Stomach (tissue), 9 donors: ENCODE data around the gene DNAJB4. TPM values are rescaled to one million over a fixed set of nuclear protein-coding genes. Genes with fewer than 3 reads are reported as not detected.

Experiments used
- DNase-seq, 2 donors: peaks; one replicate each; pipeline versions ENCODE4 v3.0.0 to v3.0.0-alpha.2; 2013 to 2019
- H3K27ac ChIP-seq, 5 donors: fragments of 200-600 bp in 4 of 5; sonication (generic) in 4 of 5; one replicate each; pipeline ENCODE4 v1.5.1; 2013 to 2019; ENCODE audit warnings: mild to moderate bottlenecking in 1 of 5, moderate library complexity in 1 of 5
- H3K27me3 ChIP-seq, 3 donors: fragments of 200-600 bp; sonication (generic); one replicate each; pipeline ENCODE4 v1.5.1; 2017 to 2019; ENCODE audit warnings: mixed run types in 1 of 3
- H3K36me3 ChIP-seq, 4 donors: fragments of 200-600 bp; sonication (generic); 1 replicate in 3 of 4; 2 replicates in 1 of 4; pipeline ENCODE4 v1.5.1; 2016 to 2019
- H3K4me1 ChIP-seq, 4 donors: fragments of 200-600 bp; sonication (generic); one replicate each; pipeline ENCODE4 v1.5.1; 2016 to 2019
- H3K4me3 ChIP-seq, 4 donors: fragments of 200-600 bp; sonication (generic) in 3 of 4; one replicate each; pipeline ENCODE4 v1.5.1; 2016 to 2019; ENCODE audit warnings: mild to moderate bottlenecking in 1 of 4
- H3K9me3 ChIP-seq, 4 donors: fragments of 200-600 bp; sonication (generic); one replicate each; pipeline ENCODE4 v1.5.1; 2016 to 2019
- CTCF ChIP-seq, 7 experiments: fragments of 450-650 bp in 4 of 7; fragments of 200-600 bp in 3 of 7; sonication (generic) in 3 of 7; IDR thresholded peaks; one replicate each; pipeline ENCODE4 v1.5.1; 2016 to 2019; ENCODE audit warnings: antibody characterized with exemption in 7 of 7, control low read depth in 2 of 7, mild to moderate bottlenecking in 1 of 7
- EP300 ChIP-seq: sonication (generic); formaldehyde crosslinking; IDR thresholded peaks from one replicate; pipeline ENCODE4 v1.6.1; 2017; ENCODE audit warnings: antibody characterized with exemption
- POLR2A ChIP-seq, 4 donors: fragments of 450-650 bp; IDR thresholded peaks; one replicate each; pipeline ENCODE4 v1.6.1; 2016; ENCODE audit warnings: antibody characterized with exemption in 4 of 4, control low read depth in 2 of 4, mild to moderate bottlenecking in 1 of 4, moderate library complexity in 1 of 4
- POLR2AphosphoS5 ChIP-seq, 3 donors: sonication (generic); formaldehyde crosslinking; IDR thresholded peaks; one replicate each; pipeline ENCODE4 v1.6.1; 2016; ENCODE audit warnings: antibody characterized with exemption in 3 of 3
- WGBS, 5 donors: extraction: QIAGEN DNeasy Blood & Tissue Kit in 3 of 5; methylation state at CpG; one replicate each; pipeline versions ENCODE4 v1.1.5 to v1.1.7; 2013 to 2018; 5-methylcytosine and 5-hydroxymethylcytosine counted together
- intact Hi-C: fragments of 100-400 bp; cut with DNase I; formaldehyde crosslinking; loops from one replicate; pipeline ENCODE4 v1.15.1; 2023; ENCODE audit warnings: low total_unique reads
- polyA plus RNA-seq, 3 donors: library from polyadenylated mRNA; stranded (reverse); fragments of 200-250 nt; gene quantifications; one replicate each; pipeline ENCODE4 v1.2.3, GENCODE V29; 2013
- total RNA-seq, 5 donors: library from RNA; depleted of rRNA; stranded (reverse); fragments of >200 nt; gene quantifications; one replicate each; pipeline versions ENCODE4 v1.1.0 to v1.2.3, GENCODE V29; 2014 to 2016
- donor health status: healthy with polysubstance abuse.
- donor health status: Bipolar disorder and iron deficiency.
- donor health status: healthy.

Gene DNAJB4
- total and polyA plus RNA-seq, 8 donors: 7.2 to 65.7 (median 14.3) TPM

- no peak overlapping the region for H3K4me3 ChIP-seq
- TF ChIP-seq CTCF (IDR thresholded peaks at IDR 0.05) (no peak), POLR2AphosphoS5 (IDR thresholded peaks at IDR 0.05) (no peak), POLR2A (IDR thresholded peaks at IDR 0.05) (no peak), EP300 (no peak)
- no peaks in the 10 kb centered on the region for H3K36me3 ChIP-seq
- intact Hi-C loops: no loop called here
- H3K4me1 ChIP-seq: no peaks in the 10 kb centered on the region
- no peak for DNase-seq
- H3K27ac ChIP-seq: no peak overlapping the region
- WGBS, 5 donors: 72 to 86% (median 81%) methylated on average over 4 of the region's 4 CpGs
- no peaks in the 10 kb centered on the region for H3K9me3 ChIP-seq
- no peaks in the 10 kb centered on the region for H3K27me3 ChIP-seq
Measured at GRCh38 chr1:78029793-78030192, 25.1 kb downstream of the DNAJB4 start.

- intact Hi-C loops: no loop called here
- no peak overlapping the region for H3K27ac ChIP-seq
- WGBS, 5 donors: 68 to 79% (median 71%) methylated on average over 4 of the region's 4 CpGs
Measured at GRCh38 chr1:78032996-78033796, 28.5 kb downstream of the DNAJB4 start.

GRCh38 chr1:78033797-78034172, 29.0 kb downstream of the DNAJB4 start:
- Histone ChIP-seq H3K4me1 (peaks cover 0 to 8% (median 3%) of the 10 kb centered on the region in 4 donors), H3K27me3 (no peaks in the 10 kb centered on the region), H3K27ac (no peak overlapping the region), H3K4me3 (no peak overlapping the region), H3K9me3 (no peaks in the 10 kb centered on the region), H3K36me3 (no peaks in the 10 kb centered on the region)
- DNase-seq: no peak
- WGBS, 5 donors: 77 to 92% (median 85%) methylated on average over 3 of the region's 3 CpGs
- intact Hi-C loops: no loop called here
- TF ChIP-seq CTCF (IDR thresholded peaks at IDR 0.05): no peak

More at GRCh38 chr1:78032996-78033796, 28.5 kb downstream of the DNAJB4 start:
- Histone ChIP-seq H3K4me3 (no peak overlapping the region), H3K4me1 (peaks cover 0 to 5% (median under 1%) of the 10 kb centered on the region in 4 donors), H3K27me3 (no peaks in the 10 kb centered on the region), H3K36me3 (no peaks in the 10 kb centered on the region), H3K9me3 (no peaks in the 10 kb centered on the region)
- DNase-seq: no peak
- TF ChIP-seq EP300 (no peak), POLR2A (IDR thresholded peaks at IDR 0.05) (no peak), POLR2AphosphoS5 (IDR thresholded peaks at IDR 0.05) (no peak), CTCF (IDR thresholded peaks at IDR 0.05) (no peak)

- H3K4me3 ChIP-seq: no peak overlapping the region
- TF ChIP-seq CTCF (IDR thresholded peaks at IDR 0.05): no peak
- TF ChIP-seq POLR2AphosphoS5 (IDR thresholded peaks at IDR 0.05): no peak
- TF ChIP-seq EP300: no peak
- no peak for TF ChIP-seq POLR2A (IDR thresholded peaks at IDR 0.05)
- DNase-seq: no peak
- WGBS, 5 donors: 67 to 84% (median 77%) methylated on average over 2 of the region's 2 CpGs
- no peaks in the 10 kb centered on the region for H3K9me3 ChIP-seq
- no peaks in the 10 kb centered on the region for H3K36me3 ChIP-seq
- H3K4me1 ChIP-seq: peaks cover 0 to 8% (median 3%) of the 10 kb centered on the region in 4 donors
- no peaks in the 10 kb centered on the region for H3K27me3 ChIP-seq
- H3K27ac ChIP-seq: no peak overlapping the region
- intact Hi-C loops: no loop called here
Measured at GRCh38 chr1:78035121-78035520, 30.4 kb downstream of the DNAJB4 start.
